PC-9 (cell line): ENCODE measurements around the gene STAB2.

Experiments
- EZH2 ChIP-seq: fragments of 200-600 bp; sonication (generic); IDR thresholded peaks from 2 replicates; pipeline ENCODE4 v1.8.0; 2017; ENCODE audit warnings: antibody characterized with exemption, low read depth
- TF ChIP-seq, protein P1 (sequence below): fragments of 200-600 bp; sonication (generic); conservative IDR thresholded peaks from 2 replicates; pipeline ENCODE4 v1.6.1; 2017; ENCODE audit warnings: mixed run types, antibody characterized with exemption, mild to moderate bottlenecking, moderate library complexity

DNA sequence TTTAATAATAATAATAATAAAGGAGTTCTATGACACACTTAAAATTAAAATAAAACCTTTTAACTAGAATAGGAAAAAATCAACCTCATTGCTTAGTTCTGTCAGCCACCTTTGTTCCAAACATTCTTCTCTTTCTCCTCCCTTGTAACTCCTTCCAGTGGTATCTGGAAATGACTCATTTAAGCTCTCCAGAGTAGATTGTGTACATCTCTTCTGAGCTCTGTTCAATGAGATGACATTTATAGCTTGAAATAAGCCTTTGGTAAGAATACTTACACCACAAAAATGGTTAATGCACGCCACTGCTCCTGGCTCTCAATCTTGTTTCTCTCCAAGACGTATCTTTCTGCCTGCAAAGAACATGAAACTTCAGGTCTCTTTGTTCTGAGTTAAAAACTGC is 70.3 kb downstream of the STAB2 start:
- TF ChIP-seq, protein P1, sequence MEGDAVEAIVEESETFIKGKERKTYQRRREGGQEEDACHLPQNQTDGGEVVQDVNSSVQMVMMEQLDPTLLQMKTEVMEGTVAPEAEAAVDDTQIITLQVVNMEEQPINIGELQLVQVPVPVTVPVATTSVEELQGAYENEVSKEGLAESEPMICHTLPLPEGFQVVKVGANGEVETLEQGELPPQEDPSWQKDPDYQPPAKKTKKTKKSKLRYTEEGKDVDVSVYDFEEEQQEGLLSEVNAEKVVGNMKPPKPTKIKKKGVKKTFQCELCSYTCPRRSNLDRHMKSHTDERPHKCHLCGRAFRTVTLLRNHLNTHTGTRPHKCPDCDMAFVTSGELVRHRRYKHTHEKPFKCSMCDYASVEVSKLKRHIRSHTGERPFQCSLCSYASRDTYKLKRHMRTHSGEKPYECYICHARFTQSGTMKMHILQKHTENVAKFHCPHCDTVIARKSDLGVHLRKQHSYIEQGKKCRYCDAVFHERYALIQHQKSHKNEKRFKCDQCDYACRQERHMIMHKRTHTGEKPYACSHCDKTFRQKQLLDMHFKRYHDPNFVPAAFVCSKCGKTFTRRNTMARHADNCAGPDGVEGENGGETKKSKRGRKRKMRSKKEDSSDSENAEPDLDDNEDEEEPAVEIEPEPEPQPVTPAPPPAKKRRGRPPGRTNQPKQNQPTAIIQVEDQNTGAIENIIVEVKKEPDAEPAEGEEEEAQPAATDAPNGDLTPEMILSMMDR, result no peak
- no peak for TF ChIP-seq EZH2
